ENCODE results near the gene DPP6.
"Not testable (repeated sequence)": the region's sequence is repeated elsewhere in the genome, so short reads cannot be mapped to it uniquely, and the experiment has no call there.

The DPP6 gene

GRCh38 chr7:154666768-154667167 lies 614.6 kb downstream of the DPP6 start:
- no peak for DNase-seq (ENCODE audit: low spot score)

- DNase-seq (ENCODE audit: low spot score): no peak
These were observed 620.6 kb downstream of the DPP6 start for GRCh38 chr7:154672659-154673415.

GRCh38 chr7:154674191-154674590 lies 622.0 kb downstream of the DPP6 start:
- no peak for DNase-seq (ENCODE audit: low spot score)

GRCh38 chr7:154675560-154675959 lies 623.4 kb downstream of the DPP6 start:
- no peak for DNase-seq (ENCODE audit: low spot score)

GRCh38 chr7:154676033-154676421 lies 623.8 kb downstream of the DPP6 start:
- not testable (repeated sequence) for DNase-seq (ENCODE audit: low spot score)

GRCh38 chr7:154676422-154677073 lies 624.4 kb downstream of the DPP6 start:
- peak; percentile 18 for DNase-seq (ENCODE audit: low spot score)

- no peak for DNase-seq (ENCODE audit: low spot score)
These were observed 625.3 kb downstream of the DPP6 start for GRCh38 chr7:154677454-154677853.

GRCh38 chr7:154678001-154678550 lies 625.9 kb downstream of the DPP6 start:
- not testable (repeated sequence) for DNase-seq (ENCODE audit: low spot score)

- DNase-seq (ENCODE audit: low spot score): no peak
These were observed 627.3 kb downstream of the DPP6 start for GRCh38 chr7:154679379-154680053.

GRCh38 chr7:154680894-154681659 lies 628.9 kb downstream of the DPP6 start:
- no peak for DNase-seq (ENCODE audit: low spot score)

- no peak for DNase-seq (ENCODE audit: low spot score)
These were observed 629.8 kb downstream of the DPP6 start for GRCh38 chr7:154682003-154682402.

GRCh38 chr7:154684666-154685563 lies 632.7 kb downstream of the DPP6 start:
- DNase-seq (ENCODE audit: low spot score): no peak

GRCh38 chr7:154685564-154685901 lies 633.3 kb downstream of the DPP6 start:
- DNase-seq (ENCODE audit: low spot score): no peak

- no peak for DNase-seq (ENCODE audit: low spot score)
These were observed 634.1 kb downstream of the DPP6 start for GRCh38 chr7:154686305-154686704.

GRCh38 chr7:154688952-154689351 lies 636.8 kb downstream of the DPP6 start:
- no peak for DNase-seq (ENCODE audit: low spot score)

GRCh38 chr7:154690411-154690810 lies 638.2 kb downstream of the DPP6 start:
- no peak for DNase-seq (ENCODE audit: low spot score)

GRCh38 chr7:154693661-154694060 lies 641.5 kb downstream of the DPP6 start:
- no peak for DNase-seq (ENCODE audit: low spot score)

GRCh38 chr7:154695836-154696235 lies 643.6 kb downstream of the DPP6 start:
- no peak for DNase-seq (ENCODE audit: low spot score)

GRCh38 chr7:154696556-154696955 lies 644.4 kb downstream of the DPP6 start:
- no peak for DNase-seq (ENCODE audit: low spot score)

GRCh38 chr7:154698726-154699291 lies 646.6 kb downstream of the DPP6 start:
- peak; percentile 60 for DNase-seq (ENCODE audit: low spot score)

GRCh38 chr7:154699417-154699816 lies 647.2 kb downstream of the DPP6 start:
- DNase-seq (ENCODE audit: low spot score): peak; percentile 66

Data from kidney tubule cell (primary cell).